ENCODE measurements around the gene XXYLT1. TPM values are rescaled to one million over a fixed set of nuclear protein-coding genes. Genes with fewer than 3 reads are reported as not detected.

The XXYLT1 gene
- total and polyA plus RNA-seq, 9 of the 15 experiments (the other 6 are each of a cell fraction or from before 2014, with no cell fraction given): 1.9 to 18.9 (median 15.0) TPM

- Histone ChIP-seq H3K27me3 (ENCODE audit: control insufficient read depth in 2 of 2, insufficient read depth in 2 of 2, low read length in 2 of 2) (no peaks in the 10 kb centered on the region), H3K4me2 (ENCODE audit: insufficient read depth, low read length) (no peak overlapping the region), H3K4me1 (replicated peaks in 1 of 2; ENCODE audit: control insufficient read depth in 2 of 2, insufficient read depth in 2 of 2, low read length in 2 of 2) (peaks cover 14 to 17% of the 10 kb centered on the region in 2 experiments; a peak in 4 of 5 replicates), H2AFZ (ENCODE audit: low read depth, low read length) (no peak overlapping the region), H3K4me3 (no peak overlapping the region), H3K9me3 (replicated peaks; ENCODE audit: control insufficient read depth, insufficient read depth, low read depth, low read length) (no peaks in the 10 kb centered on the region), H3K9me1 (ENCODE audit: control insufficient read depth, insufficient read depth, low read length) (peaks cover 4% of the 10 kb centered on the region), H3K79me2 (ENCODE audit: control insufficient read depth, insufficient read depth, low read length) (peaks cover 6% of the 10 kb centered on the region; the same call in 2 of the 3 replicates), H3K36me3 (ENCODE audit: control insufficient read depth, insufficient read depth, low read length) (peaks cover 5% of the 10 kb centered on the region; the same call in 2 of the 3 replicates), H3K9ac (ENCODE audit: insufficient read depth in 1 of 2, low read depth in 2 of 2, low read length in 2 of 2) (no peak overlapping the region), H3K27ac (ENCODE audit: extremely low read depth, low read depth, low read length) (no peak overlapping the region), H4K20me1 (replicated peaks; ENCODE audit: control insufficient read depth, insufficient read depth, low read length) (no peaks in the 10 kb centered on the region)
- intact Hi-C loops (cut with micrococcal nuclease): no loop called here
- BruUV-seq (replicated peaks): no TSS peak
- no peak for DNase-seq (ENCODE audit: extremely low read depth in 1 of 4, low spot score in 3 of 4)
- ChIA-PET POLR2A (interaction anchor here (1.2 to 2.2 kb wide), 2 partner anchors 9 to 18 kb away, joined by 4 to 8 read pairs; no protein-coding TSS in a partner anchor), CTCF (ENCODE audit: low intra/inter-chr PET ratio) (no interaction called here)
- no peak for FAIRE-seq
- in situ Hi-C loops (cut with MboI): no loop called here
- WGBS (ENCODE audit: insufficient coverage, low coverage, missing lambda C conversion rate): 72% methylated on average over 10 of the region's 11 CpGs
- no peak for ATAC-seq
- TF ChIP-seq FOXM1 (IDR thresholded peaks at IDR 0.05; ENCODE audit: low read depth) (no peak), FOXM1 (CRISPR knock-in tag; IDR thresholded peaks at IDR 0.05; ENCODE audit: low read depth) (no peak), EHMT2 (IDR thresholded peaks at IDR 0.05) (no peak), ZNF3 (CRISPR knock-in tag; IDR thresholded peaks at IDR 0.05) (no peak), ZNF324 (CRISPR knock-in tag; IDR thresholded peaks at IDR 0.05) (no peak), SMARCA4 (IDR thresholded peaks at IDR 0.05) (no peak)
- TF ChIP-seq, protein P1, sequence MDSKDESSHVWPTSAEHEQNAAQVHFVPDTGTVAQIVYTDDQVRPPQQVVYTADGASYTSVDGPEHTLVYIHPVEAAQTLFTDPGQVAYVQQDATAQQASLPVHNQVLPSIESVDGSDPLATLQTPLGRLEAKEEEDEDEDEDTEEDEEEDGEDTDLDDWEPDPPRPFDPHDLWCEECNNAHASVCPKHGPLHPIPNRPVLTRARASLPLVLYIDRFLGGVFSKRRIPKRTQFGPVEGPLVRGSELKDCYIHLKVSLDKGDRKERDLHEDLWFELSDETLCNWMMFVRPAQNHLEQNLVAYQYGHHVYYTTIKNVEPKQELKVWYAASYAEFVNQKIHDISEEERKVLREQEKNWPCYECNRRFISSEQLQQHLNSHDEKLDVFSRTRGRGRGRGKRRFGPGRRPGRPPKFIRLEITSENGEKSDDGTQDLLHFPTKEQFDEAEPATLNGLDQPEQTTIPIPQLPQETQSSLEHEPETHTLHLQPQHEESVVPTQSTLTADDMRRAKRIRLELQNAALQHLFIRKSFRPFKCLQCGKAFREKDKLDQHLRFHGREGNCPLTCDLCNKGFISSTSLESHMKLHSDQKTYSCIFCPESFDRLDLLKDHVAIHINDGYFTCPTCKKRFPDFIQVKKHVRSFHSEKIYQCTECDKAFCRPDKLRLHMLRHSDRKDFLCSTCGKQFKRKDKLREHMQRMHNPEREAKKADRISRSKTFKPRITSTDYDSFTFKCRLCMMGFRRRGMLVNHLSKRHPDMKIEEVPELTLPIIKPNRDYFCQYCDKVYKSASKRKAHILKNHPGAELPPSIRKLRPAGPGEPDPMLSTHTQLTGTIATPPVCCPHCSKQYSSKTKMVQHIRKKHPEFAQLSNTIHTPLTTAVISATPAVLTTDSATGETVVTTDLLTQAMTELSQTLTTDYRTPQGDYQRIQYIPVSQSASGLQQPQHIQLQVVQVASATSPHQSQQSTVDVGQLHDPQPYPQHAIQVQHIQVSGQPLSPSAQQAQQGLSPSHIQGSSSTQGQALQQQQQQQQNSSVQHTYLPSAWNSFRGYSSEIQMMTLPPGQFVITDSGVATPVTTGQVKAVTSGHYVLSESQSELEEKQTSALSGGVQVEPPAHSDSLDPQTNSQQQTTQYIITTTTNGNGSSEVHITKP (IDR thresholded peaks at IDR 0.05; ENCODE audit: partially characterized antibody): no peak
- TF ChIP-seq, protein P2, sequence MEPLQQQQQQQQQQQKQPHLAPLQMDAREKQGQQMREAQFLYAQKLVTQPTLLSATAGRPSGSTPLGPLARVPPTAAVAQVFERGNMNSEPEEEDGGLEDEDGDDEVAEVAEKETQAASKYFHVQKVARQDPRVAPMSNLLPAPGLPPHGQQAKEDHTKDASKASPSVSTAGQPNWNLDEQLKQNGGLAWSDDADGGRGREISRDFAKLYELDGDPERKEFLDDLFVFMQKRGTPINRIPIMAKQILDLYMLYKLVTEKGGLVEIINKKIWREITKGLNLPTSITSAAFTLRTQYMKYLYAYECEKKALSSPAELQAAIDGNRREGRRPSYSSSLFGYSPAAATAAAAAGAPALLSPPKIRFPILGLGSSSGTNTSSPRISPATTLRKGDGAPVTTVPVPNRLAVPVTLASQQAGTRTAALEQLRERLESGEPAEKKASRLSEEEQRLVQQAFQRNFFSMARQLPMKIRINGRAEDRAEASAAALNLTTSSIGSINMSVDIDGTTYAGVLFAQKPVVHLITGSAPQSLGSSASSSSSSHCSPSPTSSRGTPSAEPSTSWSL (CRISPR knock-in tag; IDR thresholded peaks at IDR 0.05; ENCODE audit: borderline replicate concordance): no peak
Observed at GRCh38 chr3:195172039-195172684, 98.8 kb downstream of the XXYLT1 start.

All from K562 (cell line).